ENCODE measurements around the gene KCTD5.
"Not testable (repeated sequence)": the region's sequence is repeated elsewhere in the genome, so short reads cannot be mapped to it uniquely, and the experiment has no call there.

Gene KCTD5

GRCh38 chr16:2691491-2692248 is 9.3 kb downstream of the KCTD5 start:
- CTCF ChIA-PET, result no interaction called here
- DNase-seq (ENCODE audit: extremely low spot score), result no peak
- POLR2A ChIA-PET, result interaction anchor here (1.0 kb wide), 1 partner anchor 10 kb away, joined by 5 read pairs; the partner anchor contains the start of gene KCTD5
- no peak for TF ChIP-seq CTBP1 (IDR thresholded peaks at IDR 0.05; ENCODE audit: borderline replicate concordance)

DNA sequence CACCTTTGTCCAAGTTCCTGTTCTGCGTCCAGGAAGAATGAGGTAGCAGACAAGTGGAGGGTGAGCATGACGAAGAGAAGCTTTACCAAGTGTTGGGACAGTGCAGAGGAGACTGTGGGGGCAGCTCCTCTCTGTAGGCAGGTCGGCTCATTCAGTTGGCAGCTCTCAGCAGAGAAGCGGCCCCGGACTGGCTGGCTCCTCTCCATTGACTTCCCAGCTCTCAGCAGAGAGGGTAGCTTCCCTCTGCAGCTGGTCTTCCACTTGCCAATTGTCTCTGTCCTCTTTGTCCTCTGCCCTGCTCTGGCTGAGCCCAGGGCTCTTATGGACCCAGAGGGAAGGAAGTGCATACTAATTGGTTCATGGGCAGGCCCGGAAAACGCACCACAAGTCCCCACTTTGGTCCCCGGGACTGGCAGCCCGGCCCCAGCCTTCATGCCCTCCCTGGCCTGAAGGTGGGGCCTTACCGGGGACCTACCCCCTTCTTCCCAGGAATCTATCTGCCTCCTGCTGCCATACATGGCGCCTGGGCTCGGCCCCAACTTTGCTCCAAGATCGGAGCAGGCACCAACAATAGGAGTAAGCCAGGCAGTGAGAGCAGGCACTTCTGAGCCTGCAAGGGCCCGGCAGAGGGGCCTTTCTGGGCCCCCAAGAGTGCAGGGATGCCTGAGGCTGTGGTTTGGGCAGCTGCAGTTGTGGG is 10.1 kb downstream of the KCTD5 start:
- ChIA-PET CTCF (no interaction called here), POLR2A (no interaction called here)
- TF ChIP-seq L3MBTL2 (conservative IDR thresholded peaks at IDR 0.05), result no peak
- no peak for TF ChIP-seq ZNF384 (IDR thresholded peaks at IDR 0.05)
- TF ChIP-seq, protein P1, sequence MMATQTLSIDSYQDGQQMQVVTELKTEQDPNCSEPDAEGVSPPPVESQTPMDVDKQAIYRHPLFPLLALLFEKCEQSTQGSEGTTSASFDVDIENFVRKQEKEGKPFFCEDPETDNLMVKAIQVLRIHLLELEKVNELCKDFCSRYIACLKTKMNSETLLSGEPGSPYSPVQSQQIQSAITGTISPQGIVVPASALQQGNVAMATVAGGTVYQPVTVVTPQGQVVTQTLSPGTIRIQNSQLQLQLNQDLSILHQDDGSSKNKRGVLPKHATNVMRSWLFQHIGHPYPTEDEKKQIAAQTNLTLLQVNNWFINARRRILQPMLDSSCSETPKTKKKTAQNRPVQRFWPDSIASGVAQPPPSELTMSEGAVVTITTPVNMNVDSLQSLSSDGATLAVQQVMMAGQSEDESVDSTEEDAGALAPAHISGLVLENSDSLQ (IDR thresholded peaks at IDR 0.05), result no peak
- TF ChIP-seq HDGF (IDR thresholded peaks at IDR 0.05; ENCODE audit: borderline replicate concordance), result no peak
- no peak for TF ChIP-seq SUZ12 (IDR thresholded peaks at IDR 0.05)
- no peak for TF ChIP-seq FOXM1 (IDR thresholded peaks at IDR 0.05; ENCODE audit: borderline replicate concordance)
- no peak for TF ChIP-seq SP1 (IDR thresholded peaks at IDR 0.05)
- DNase-seq (ENCODE audit: extremely low spot score), result no peak

GRCh38 chr16:2692948-2693651 is 10.8 kb downstream of the KCTD5 start:
- TF ChIP-seq ZNF384 (IDR thresholded peaks at IDR 0.05) (no peak), SUZ12 (IDR thresholded peaks at IDR 0.05) (no peak), ARNT (IDR thresholded peaks at IDR 0.05) (no peak), NFRKB (IDR thresholded peaks at IDR 0.05) (no peak)
- ChIA-PET CTCF (no interaction called here), POLR2A (no interaction called here)
- DNase-seq (ENCODE audit: extremely low spot score), result no peak

DNA sequence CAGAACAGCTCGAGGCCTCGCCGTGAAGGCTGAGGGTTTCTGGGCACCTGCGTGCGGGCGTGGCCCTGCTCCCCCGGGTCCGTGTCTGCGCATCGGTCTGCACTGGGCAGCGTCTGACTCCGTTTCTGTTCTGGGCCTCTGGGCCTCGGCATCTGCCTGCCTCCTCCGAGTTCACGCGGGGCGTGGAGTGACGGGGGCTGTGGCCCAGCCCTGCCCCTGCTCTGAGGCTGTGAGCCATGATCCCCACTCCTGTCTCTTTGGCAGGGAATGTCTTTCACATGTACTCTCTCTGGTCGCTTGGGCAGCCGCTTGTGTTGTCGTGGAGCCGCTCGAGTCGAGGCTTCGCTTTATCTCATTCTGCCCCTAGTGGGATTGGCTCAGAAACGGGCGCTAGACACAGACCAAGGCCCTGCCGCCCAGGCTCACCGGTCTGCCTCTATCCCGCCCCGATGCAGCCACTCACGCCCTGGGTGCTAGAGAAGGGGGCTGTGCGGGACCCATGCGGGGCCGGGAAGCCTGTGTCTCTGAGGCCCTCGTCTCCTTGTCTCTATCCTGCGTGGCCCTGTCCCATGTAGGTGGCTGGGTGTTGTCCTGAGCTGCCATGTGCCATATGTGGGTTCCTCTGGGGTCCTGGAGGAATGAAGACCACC is 14.4 kb downstream of the KCTD5 start:
- POLR2A ChIA-PET; DNase-seq (ENCODE audit: extremely low spot score); CTCF ChIA-PET: not testable (repeated sequence)

DNA sequence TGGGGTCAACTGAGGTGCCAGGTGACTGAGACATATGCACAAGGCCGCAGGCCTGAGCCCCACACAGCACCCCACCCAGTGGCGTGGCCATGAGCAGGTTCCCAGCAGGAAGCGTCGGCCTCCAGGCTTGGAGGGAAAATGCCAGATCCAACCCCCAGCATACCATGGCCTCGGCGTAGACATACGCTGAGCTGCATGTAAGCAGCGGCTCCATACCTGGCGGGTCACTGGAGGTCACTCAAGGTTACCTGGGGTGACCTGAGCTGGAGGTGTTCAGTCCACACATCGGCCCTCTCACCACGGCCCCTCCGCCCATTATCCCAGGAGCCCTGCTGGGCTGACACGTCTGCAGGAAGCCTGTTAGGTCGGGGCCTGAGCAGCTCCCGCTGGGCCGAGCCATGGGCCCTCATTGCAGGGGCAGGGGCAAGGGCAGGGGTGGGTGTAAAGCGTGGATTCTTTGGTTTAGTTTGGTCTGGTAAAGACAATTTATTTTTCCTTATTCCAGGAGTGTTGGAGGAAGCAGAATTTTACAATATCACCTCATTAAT is 15.2 kb downstream of the KCTD5 start:
- ChIA-PET POLR2A (no interaction called here), CTCF (no interaction called here)
- DNase-seq (ENCODE audit: extremely low spot score), result no peak
- TF ChIP-seq, protein P1 (IDR thresholded peaks at IDR 0.05), result no peak
- no peak for TF ChIP-seq ARNT (IDR thresholded peaks at IDR 0.05)
- TF ChIP-seq CTBP1 (IDR thresholded peaks at IDR 0.05; ENCODE audit: borderline replicate concordance), result no peak
- no peak for TF ChIP-seq TARDBP (IDR thresholded peaks at IDR 0.05)
- no peak for TF ChIP-seq SP1 (IDR thresholded peaks at IDR 0.05)
- no peak for TF ChIP-seq FOXK2 (IDR thresholded peaks at IDR 0.05)
- no peak for TF ChIP-seq ZNF384 (IDR thresholded peaks at IDR 0.05)
- TF ChIP-seq LEF1 (IDR thresholded peaks at IDR 0.05; ENCODE audit: borderline replicate concordance), result no peak
- no peak for TF ChIP-seq HDGF (IDR thresholded peaks at IDR 0.05; ENCODE audit: borderline replicate concordance)
- TF ChIP-seq NFRKB (IDR thresholded peaks at IDR 0.05), result no peak
- TF ChIP-seq ELF4 (IDR thresholded peaks at IDR 0.05), result no peak
- no peak for TF ChIP-seq FOXM1 (IDR thresholded peaks at IDR 0.05; ENCODE audit: borderline replicate concordance)
- no peak for TF ChIP-seq FOXA1 (IDR thresholded peaks at IDR 0.05)

- DNase-seq (ENCODE audit: extremely low spot score), result no peak
- TF ChIP-seq TARDBP (IDR thresholded peaks at IDR 0.05) (no peak), HDGF (IDR thresholded peaks at IDR 0.05; ENCODE audit: borderline replicate concordance) (no peak), FOXK2 (IDR thresholded peaks at IDR 0.05) (no peak), FOXA1 (IDR thresholded peaks at IDR 0.05) (no peak), ZNF384 (IDR thresholded peaks at IDR 0.05) (no peak), NFRKB (IDR thresholded peaks at IDR 0.05) (no peak), ARNT (IDR thresholded peaks at IDR 0.05) (no peak), L3MBTL2 (conservative IDR thresholded peaks at IDR 0.05) (no peak), SUZ12 (IDR thresholded peaks at IDR 0.05) (no peak), LEF1 (IDR thresholded peaks at IDR 0.05; ENCODE audit: borderline replicate concordance) (no peak), CTBP1 (IDR thresholded peaks at IDR 0.05; ENCODE audit: borderline replicate concordance) (no peak), BHLHE40 (IDR thresholded peaks at IDR 0.05; ENCODE audit: borderline replicate concordance) (no peak), ELF4 (IDR thresholded peaks at IDR 0.05) (no peak), SP1 (IDR thresholded peaks at IDR 0.05) (no peak), FOXM1 (IDR thresholded peaks at IDR 0.05; ENCODE audit: borderline replicate concordance) (no peak)
- TF ChIP-seq, protein P1 (IDR thresholded peaks at IDR 0.05), result no peak
- ChIA-PET POLR2A (no interaction called here), CTCF (interaction anchor here (0.6 kb wide), 1 partner anchor 926 kb away, joined by 3 read pairs; the partner anchor contains the start of genes EME2 and MRPS34)
These were observed 16.0 kb downstream of the KCTD5 start for GRCh38 chr16:2698103-2698870.
